Prostate gland (tissue), 2 donors: ENCODE measurements around the gene ANKRD30A.

Experiments used
- POLR2A ChIP-seq: fragments of 450-650 bp; IDR thresholded peaks from one replicate; pipeline ENCODE4 v1.6.1; 2016; ENCODE audit warnings: antibody characterized with exemption, mild to moderate bottlenecking
- TF ChIP-seq, protein P1 (sequence below), 4 experiments: fragments of 200-600 bp in 2 of 4; fragments of 450-650 bp in 2 of 4; sonication (generic) in 2 of 4; IDR thresholded peaks; 1 replicate in 3 of 4; 2 replicates in 1 of 4; pipeline ENCODE4 v1.5.1; 2016 to 2019; ENCODE audit warnings: antibody characterized with exemption in 4 of 4, mild to moderate bottlenecking in 2 of 4, moderate library complexity in 2 of 4

DNA sequence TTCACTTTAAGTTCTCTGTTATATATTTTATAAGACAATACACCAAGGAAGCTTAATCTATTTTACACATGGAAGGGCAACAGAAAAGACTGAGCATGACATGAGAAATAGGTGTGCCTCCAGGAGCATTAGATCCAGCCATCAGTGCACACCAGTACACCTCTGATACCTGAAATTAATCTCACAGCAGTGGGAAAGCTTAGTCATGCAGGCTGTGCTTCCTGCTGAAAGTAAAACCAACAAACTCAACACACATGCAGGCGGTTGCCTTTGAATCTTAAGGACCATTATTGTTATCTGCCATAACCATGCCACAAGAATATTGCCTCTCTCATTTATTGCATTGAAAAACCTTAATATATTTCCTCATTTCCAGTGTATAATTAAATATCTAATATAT, 16.4 kb upstream of the ANKRD30A start:
- TF ChIP-seq, protein P1, sequence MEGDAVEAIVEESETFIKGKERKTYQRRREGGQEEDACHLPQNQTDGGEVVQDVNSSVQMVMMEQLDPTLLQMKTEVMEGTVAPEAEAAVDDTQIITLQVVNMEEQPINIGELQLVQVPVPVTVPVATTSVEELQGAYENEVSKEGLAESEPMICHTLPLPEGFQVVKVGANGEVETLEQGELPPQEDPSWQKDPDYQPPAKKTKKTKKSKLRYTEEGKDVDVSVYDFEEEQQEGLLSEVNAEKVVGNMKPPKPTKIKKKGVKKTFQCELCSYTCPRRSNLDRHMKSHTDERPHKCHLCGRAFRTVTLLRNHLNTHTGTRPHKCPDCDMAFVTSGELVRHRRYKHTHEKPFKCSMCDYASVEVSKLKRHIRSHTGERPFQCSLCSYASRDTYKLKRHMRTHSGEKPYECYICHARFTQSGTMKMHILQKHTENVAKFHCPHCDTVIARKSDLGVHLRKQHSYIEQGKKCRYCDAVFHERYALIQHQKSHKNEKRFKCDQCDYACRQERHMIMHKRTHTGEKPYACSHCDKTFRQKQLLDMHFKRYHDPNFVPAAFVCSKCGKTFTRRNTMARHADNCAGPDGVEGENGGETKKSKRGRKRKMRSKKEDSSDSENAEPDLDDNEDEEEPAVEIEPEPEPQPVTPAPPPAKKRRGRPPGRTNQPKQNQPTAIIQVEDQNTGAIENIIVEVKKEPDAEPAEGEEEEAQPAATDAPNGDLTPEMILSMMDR (IDR thresholded peaks at IDR 0.05): no peak
- no peak for TF ChIP-seq POLR2A
